HG03378 (cell line): ENCODE results near the gene DPH1.

Experiments used
- ATAC-seq: cut with Tn5 transposase; IDR thresholded peaks from one replicate; pipeline ENCODE4 v1.9.1; 2021; ENCODE audit warnings: mild to moderate bottlenecking, moderate library complexity; ENCODE audit not compliant: unreplicated experiment

DPH1 gene

GRCh38 chr17:2049333-2050299 lies 19.7 kb downstream of the DPH1 start:
- ATAC-seq, result peak; percentile 46

GRCh38 chr17:2050300-2051060 lies 20.5 kb downstream of the DPH1 start:
- ATAC-seq, result no peak

GRCh38 chr17:2051061-2051932 lies 21.3 kb downstream of the DPH1 start:
- ATAC-seq, result no peak

- ATAC-seq, result no peak
These were observed 22.1 kb downstream of the DPH1 start for GRCh38 chr17:2051933-2052559.

GRCh38 chr17:2053380-2054261 lies 23.7 kb downstream of the DPH1 start:
- ATAC-seq, result no peak

GRCh38 chr17:2054262-2054511 lies 24.2 kb downstream of the DPH1 start:
- no peak for ATAC-seq

GRCh38 chr17:2054512-2055291 lies 24.7 kb downstream of the DPH1 start, which contains the start of gene HIC1:
Gene HIC1 (plus strand): TSS chr17:2055103. CDS start chr17:2056691, 1,588 bp downstream.
- no peak for ATAC-seq

GRCh38 chr17:2055292-2056205 lies 25.6 kb downstream of the DPH1 start:
- ATAC-seq, result no peak

- no peak for ATAC-seq
These were observed 26.5 kb downstream of the DPH1 start for GRCh38 chr17:2056206-2057174.

GRCh38 chr17:2057175-2057759 lies 27.3 kb downstream of the DPH1 start:
- ATAC-seq, result no peak

- ATAC-seq, result no peak
These were observed 28.0 kb downstream of the DPH1 start for GRCh38 chr17:2057760-2058585.

GRCh38 chr17:2058586-2059546 lies 28.9 kb downstream of the DPH1 start:
- no peak for ATAC-seq

GRCh38 chr17:2059547-2060384 lies 29.8 kb downstream of the DPH1 start:
- ATAC-seq, result no peak

GRCh38 chr17:2060385-2060658 lies 30.4 kb downstream of the DPH1 start:
- no peak for ATAC-seq
